Neural progenitor cell (in vitro differentiated cells): ENCODE measurements around the gene CYCS. TPM values are rescaled to one million over a fixed set of nuclear protein-coding genes. Genes with fewer than 3 reads are reported as not detected.
A peak's percentile ranks its signal among the peaks of the same experiment; 100 is the strongest.

ENCODE experiments used
- DNase-seq: peaks from one replicate; pipeline ENCODE4 v3.0.0-alpha.2; 2016; ENCODE audit warnings: low spot score
- H2AFZ ChIP-seq: fragments of 200-600 bp; sonication (generic); replicated peaks from 2 replicates; pipeline ENCODE4 v1.6.1; 2016; ENCODE audit warnings: antibody characterized with exemption
- H3F3A ChIP-seq: fragments of 200-600 bp; sonication (generic); 2 replicates; pipeline ENCODE4 v1.6.1; 2016; ENCODE audit warnings: antibody characterized with exemption, low read depth
- H3K27ac ChIP-seq: fragments of 200-600 bp; sonication (generic); 2 replicates; pipeline ENCODE4 v1.5.1; 2016; ENCODE audit warnings: mild to moderate bottlenecking
- H3K27me3 ChIP-seq: fragments of 200-600 bp; sonication (generic); 2 replicates; pipeline ENCODE4 v1.6.1; 2016; ENCODE audit warnings: mild to moderate bottlenecking, moderate library complexity
- H3K36me3 ChIP-seq: fragments of 200-600 bp; sonication (generic); 2 replicates; pipeline ENCODE4 v1.5.1; 2016
- H3K4me1 ChIP-seq: fragments of 200-600 bp; sonication (generic); 2 replicates; pipeline ENCODE4 v1.6.1; 2016; ENCODE audit warnings: mixed run types
- H3K4me2 ChIP-seq: fragments of 200-600 bp; sonication (generic); 2 replicates; pipeline ENCODE4 v1.6.1; 2016
- H3K4me3 ChIP-seq: fragments of 200-600 bp; sonication (generic); 2 replicates; pipeline ENCODE4 v1.5.1; 2016
- H3K79me2 ChIP-seq: fragments of 200-600 bp; sonication (generic); 2 replicates; pipeline ENCODE4 v1.6.1; 2016; ENCODE audit warnings: low read depth
- H3K9ac ChIP-seq: fragments of 200-600 bp; sonication (generic); 2 replicates; pipeline ENCODE4 v1.6.1; 2016
- H3K9me3 ChIP-seq: fragments of 200-600 bp; sonication (generic); 2 replicates; pipeline ENCODE4 v1.5.1; 2016; ENCODE audit warnings: low read depth
- H4K20me1 ChIP-seq: fragments of 200-600 bp; sonication (generic); 2 replicates; pipeline ENCODE4 v1.6.1; 2016; ENCODE audit warnings: low read depth
- H3K27ac Mint-ChIP-seq: 3 replicates; pipeline ENCODE4 v1.8.0; 2021; ENCODE audit warnings: mixed read lengths
- H3K27me3 Mint-ChIP-seq: 2 replicates; pipeline ENCODE4 v1.8.0; 2022; ENCODE audit warnings: low read depth, mild to moderate bottlenecking, inconsistent platforms, moderate library complexity, mixed read lengths; ENCODE audit not compliant: insufficient read depth
- H3K36me3 Mint-ChIP-seq: 3 replicates; pipeline ENCODE4 v1.8.0; 2021; ENCODE audit warnings: mixed read lengths
- H3K4me1 Mint-ChIP-seq: 3 replicates; pipeline ENCODE4 v1.8.0; 2021; ENCODE audit warnings: mixed read lengths
- H3K4me3 Mint-ChIP-seq: 3 replicates; pipeline ENCODE4 v1.8.0; 2021; ENCODE audit warnings: mild to moderate bottlenecking, moderate library complexity, mixed read lengths
- H3K9me3 Mint-ChIP-seq: 3 replicates; pipeline ENCODE4 v1.8.0; 2020; ENCODE audit warnings: mixed read lengths
- EZH2 ChIP-seq: fragments of 200-600 bp; sonication (generic); IDR thresholded peaks from 2 replicates; pipeline ENCODE4 v1.6.1; 2017; ENCODE audit warnings: antibody characterized with exemption, mild to moderate bottlenecking, moderate library complexity
- EZH2phosphoT487 ChIP-seq: fragments of 200-600 bp; sonication (generic); IDR thresholded peaks from 2 replicates; pipeline ENCODE4 v1.6.1; 2017; ENCODE audit warnings: antibody characterized with exemption
- total RNA-seq: library from RNA; depleted of rRNA; stranded (reverse); fragments of >200 nt; gene quantifications from 2 replicates; pipeline ENCODE4 v1.2.3, GENCODE V29; 2015; ENCODE audit warnings: low replicate concordance
- TF ChIP-seq, protein P1 (sequence below): fragments of 200-600 bp; sonication (generic); IDR thresholded peaks from 2 replicates; pipeline ENCODE4 v1.5.1; 2017; ENCODE audit warnings: antibody characterized with exemption, mild to moderate bottlenecking

The CYCS gene
- total RNA-seq, result 49.0 and 93.9 TPM in 2 replicates

DNA sequence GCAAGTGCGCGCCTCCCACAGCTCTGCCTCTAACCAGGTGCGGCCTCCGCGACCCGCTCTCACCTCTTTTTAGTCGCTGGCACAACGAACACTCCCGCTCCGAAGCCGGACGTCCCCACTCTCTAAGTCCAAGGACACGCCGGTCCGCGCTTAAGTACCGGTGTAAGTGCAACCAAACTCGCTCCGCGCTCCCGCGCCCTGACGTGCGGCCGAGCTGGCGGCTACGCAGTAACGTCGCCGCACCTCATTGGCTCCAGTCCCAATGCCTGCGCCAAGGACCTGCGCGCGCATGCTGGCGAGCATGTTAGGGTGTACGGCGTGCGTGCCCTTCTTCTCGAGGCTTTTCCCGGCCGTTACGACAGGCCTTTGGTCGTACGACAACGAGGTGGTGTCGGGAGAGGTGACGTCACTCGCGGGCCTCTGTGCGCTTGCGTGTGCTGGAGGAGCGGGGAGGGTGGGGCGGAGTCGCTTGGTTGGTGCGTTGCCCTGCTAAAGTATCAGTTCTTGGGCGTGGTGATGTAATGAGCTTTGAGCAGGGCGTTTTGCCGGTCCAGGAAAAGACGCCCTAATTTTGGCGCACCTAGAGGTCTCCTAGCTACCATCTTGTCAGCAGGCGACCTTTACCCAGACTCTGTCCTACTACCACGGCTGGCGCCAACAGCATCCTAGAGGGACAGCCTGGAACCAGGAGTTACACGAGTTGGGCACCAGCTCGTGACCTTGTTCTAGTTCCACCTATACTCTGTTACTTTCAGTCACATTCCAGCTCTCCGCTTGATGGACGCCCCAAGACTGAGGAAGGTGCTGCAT is at the start of gene CYCS:
Gene CYCS (minus strand): TSS at position 124 of the 810 bp plus-strand sequence. CDS start 1,141 bp downstream, outside the sequence.
- H3K79me2 ChIP-seq, result peaks cover 35% of the 10 kb centered on the region
- DNase-seq, result peak; percentile 100
- peak within 1 kb of the TSS; percentile 64 for H3K27ac ChIP-seq
- peaks cover 15% of the 10 kb centered on the region for H3K4me1 Mint-ChIP-seq
- peak within 1 kb of the TSS; percentile 99 for H3K27ac Mint-ChIP-seq
- peak within 1 kb of the TSS; percentile 87 for H3K4me3 ChIP-seq
- peaks cover 11% of the 10 kb centered on the region for H3K36me3 ChIP-seq
- peaks cover 6% of the 10 kb centered on the region for H3K27me3 Mint-ChIP-seq
- no peaks in the 10 kb centered on the region for H3K9me3 ChIP-seq
- H3K4me2 ChIP-seq, result peak within 1 kb of the TSS; percentile 91
- H3F3A ChIP-seq, result peaks cover 6% of the 10 kb centered on the region
- no peaks in the 10 kb centered on the region for H3K4me1 ChIP-seq
- H3K27me3 ChIP-seq, result no peaks in the 10 kb centered on the region
- H4K20me1 ChIP-seq, result no peaks in the 10 kb centered on the region
- peak within 1 kb of the TSS; percentile 75 for H2AFZ ChIP-seq
- peaks cover 2% of the 10 kb centered on the region for H3K9me3 Mint-ChIP-seq
- H3K9ac ChIP-seq, result peak within 1 kb of the TSS; percentile 91
- no peak for TF ChIP-seq EZH2
- no peak for TF ChIP-seq EZH2phosphoT487
- TF ChIP-seq, protein P1, sequence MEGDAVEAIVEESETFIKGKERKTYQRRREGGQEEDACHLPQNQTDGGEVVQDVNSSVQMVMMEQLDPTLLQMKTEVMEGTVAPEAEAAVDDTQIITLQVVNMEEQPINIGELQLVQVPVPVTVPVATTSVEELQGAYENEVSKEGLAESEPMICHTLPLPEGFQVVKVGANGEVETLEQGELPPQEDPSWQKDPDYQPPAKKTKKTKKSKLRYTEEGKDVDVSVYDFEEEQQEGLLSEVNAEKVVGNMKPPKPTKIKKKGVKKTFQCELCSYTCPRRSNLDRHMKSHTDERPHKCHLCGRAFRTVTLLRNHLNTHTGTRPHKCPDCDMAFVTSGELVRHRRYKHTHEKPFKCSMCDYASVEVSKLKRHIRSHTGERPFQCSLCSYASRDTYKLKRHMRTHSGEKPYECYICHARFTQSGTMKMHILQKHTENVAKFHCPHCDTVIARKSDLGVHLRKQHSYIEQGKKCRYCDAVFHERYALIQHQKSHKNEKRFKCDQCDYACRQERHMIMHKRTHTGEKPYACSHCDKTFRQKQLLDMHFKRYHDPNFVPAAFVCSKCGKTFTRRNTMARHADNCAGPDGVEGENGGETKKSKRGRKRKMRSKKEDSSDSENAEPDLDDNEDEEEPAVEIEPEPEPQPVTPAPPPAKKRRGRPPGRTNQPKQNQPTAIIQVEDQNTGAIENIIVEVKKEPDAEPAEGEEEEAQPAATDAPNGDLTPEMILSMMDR, result no peak
- peaks cover 15% of the 10 kb centered on the region for H3K36me3 Mint-ChIP-seq
- peak within 1 kb of the TSS; percentile 99 for H3K4me3 Mint-ChIP-seq

DNA sequence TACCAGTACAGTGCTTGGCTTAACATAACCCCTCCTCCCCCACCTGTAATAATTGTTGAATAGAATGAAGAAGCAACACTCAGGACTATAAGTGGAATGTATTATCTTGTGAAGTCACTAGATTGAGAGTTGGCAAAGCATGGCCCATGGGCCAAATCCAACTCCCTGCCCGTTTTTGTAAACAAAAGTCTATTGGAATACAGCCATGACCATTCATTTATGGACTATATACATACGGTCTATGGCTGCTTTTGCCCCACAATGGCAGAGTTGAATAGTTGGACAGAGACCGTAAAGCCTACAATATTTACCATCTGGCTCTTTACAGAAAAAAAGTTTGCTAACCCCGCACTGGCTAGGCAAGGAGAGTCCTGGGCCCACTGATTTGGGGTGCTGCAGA is 48.1 kb upstream of the CYCS start:
- Histone ChIP-seq H3K27ac (no peak overlapping the region), H3K9me3 (no peaks in the 10 kb centered on the region), H3K4me3 (no peak overlapping the region), H3K36me3 (no peaks in the 10 kb centered on the region), H2AFZ (no peak overlapping the region), H3K4me1 (no peaks in the 10 kb centered on the region), H3K4me2 (no peak overlapping the region), H4K20me1 (no peaks in the 10 kb centered on the region), H3K27me3 (peaks cover 4% of the 10 kb centered on the region), H3K79me2 (no peaks in the 10 kb centered on the region), H3K9ac (no peak overlapping the region), H3F3A (peaks cover 4% of the 10 kb centered on the region)
- TF ChIP-seq EZH2, result no peak
- TF ChIP-seq, protein P1, result no peak
- no peak overlapping the region for H3K4me3 Mint-ChIP-seq
- no peak for DNase-seq
- no peak overlapping the region for H3K27ac Mint-ChIP-seq
- H3K27me3 Mint-ChIP-seq, result no peaks in the 10 kb centered on the region
- no peaks in the 10 kb centered on the region for H3K4me1 Mint-ChIP-seq
- H3K36me3 Mint-ChIP-seq, result no peaks in the 10 kb centered on the region
- no peaks in the 10 kb centered on the region for H3K9me3 Mint-ChIP-seq

DNA sequence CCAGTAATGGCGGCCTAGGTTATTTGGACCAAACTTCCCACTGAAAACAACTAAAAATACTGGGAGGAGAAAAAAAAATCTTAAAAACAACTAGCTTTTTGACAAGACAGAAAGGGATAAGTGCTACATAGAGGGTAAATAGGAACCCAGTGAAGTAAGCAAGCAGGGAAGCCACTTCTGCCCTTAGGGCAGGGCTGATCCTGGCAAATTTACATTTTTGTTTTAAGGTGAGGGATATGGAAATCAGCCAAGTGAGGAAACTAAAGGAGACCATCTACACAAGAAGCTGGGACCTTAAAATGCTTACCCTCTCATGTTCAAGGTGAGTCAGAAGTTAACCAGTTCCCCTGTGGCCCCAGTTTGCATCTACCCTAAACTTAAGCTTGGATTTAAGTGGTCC is 46.5 kb upstream of the CYCS start:
- Histone ChIP-seq H3K36me3 (no peaks in the 10 kb centered on the region), H3K9me3 (no peaks in the 10 kb centered on the region), H2AFZ (no peak overlapping the region), H3K27ac (no peak overlapping the region), H3K4me3 (no peak overlapping the region), H3K4me2 (no peak overlapping the region), H3K79me2 (no peaks in the 10 kb centered on the region), H4K20me1 (no peaks in the 10 kb centered on the region), H3K27me3 (no peaks in the 10 kb centered on the region), H3F3A (peaks cover 4% of the 10 kb centered on the region), H3K4me1 (no peaks in the 10 kb centered on the region), H3K9ac (no peak overlapping the region)
- Mint-ChIP-seq H3K4me3 (no peak overlapping the region), H3K27me3 (no peaks in the 10 kb centered on the region), H3K9me3 (no peaks in the 10 kb centered on the region), H3K4me1 (no peaks in the 10 kb centered on the region), H3K27ac (no peak overlapping the region), H3K36me3 (no peaks in the 10 kb centered on the region)
- DNase-seq, result no peak
- TF ChIP-seq EZH2, result no peak
- TF ChIP-seq, protein P1, result no peak
- TF ChIP-seq EZH2phosphoT487, result no peak
